GM19240 (cell line): ENCODE results near the gene ZNF777.
A peak's percentile ranks its signal among the peaks of the same experiment; 100 is the strongest.
"Not testable (repeated sequence)": the region's sequence is repeated elsewhere in the genome, so short reads cannot be mapped to it uniquely, and the experiment has no call there.

Source experiments
- DNase-seq: peaks from one replicate; pipeline ENCODE4 v3.0.0; 2011; ENCODE audit warnings: low spot score; ENCODE audit not compliant: insufficient read length

ZNF777 gene

GRCh38 chr7:149455175-149455950 is 5.5 kb downstream of the ZNF777 start:
- DNase-seq, result no peak

DNA sequence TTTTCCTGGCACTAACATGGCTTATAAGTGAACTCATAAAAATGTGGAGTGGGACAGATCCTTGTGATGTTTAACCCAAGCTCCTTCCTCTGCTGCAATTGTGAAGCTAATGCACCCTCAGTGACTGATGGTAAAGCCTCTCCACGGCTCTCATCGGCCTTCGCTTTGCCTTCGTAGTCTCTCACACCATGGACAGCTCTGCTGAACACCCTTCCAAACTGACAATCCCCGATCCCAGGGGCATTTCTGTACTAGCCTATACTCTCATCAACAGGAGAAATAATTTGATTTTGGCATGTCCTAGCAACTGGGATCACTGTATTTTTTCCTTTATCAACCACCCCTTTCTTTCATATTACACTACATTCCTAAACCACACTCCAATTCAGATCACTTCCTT is 6.1 kb downstream of the ZNF777 start:
- no peak for DNase-seq

DNA sequence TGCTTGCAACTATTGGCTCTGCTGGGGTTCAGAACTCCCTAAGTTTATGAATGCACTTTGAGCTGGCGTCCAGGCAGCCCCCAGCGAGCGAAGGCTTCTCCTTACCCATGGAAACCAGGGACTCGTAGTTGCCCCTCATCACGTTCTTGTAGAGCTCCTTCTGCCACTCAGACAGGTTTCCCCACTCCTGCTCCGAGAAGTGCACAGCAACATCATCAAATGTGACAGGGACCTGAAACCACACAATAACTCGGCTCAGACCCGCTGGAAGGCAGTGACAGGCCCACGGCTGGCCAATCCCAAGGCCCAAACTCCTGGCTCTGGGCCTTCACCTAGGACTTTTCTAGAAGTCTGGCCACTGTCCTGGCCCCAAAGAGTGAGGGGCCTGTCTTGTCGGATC is 6.9 kb downstream of the ZNF777 start:
- DNase-seq, result no peak

- DNase-seq, result no peak
Observed at GRCh38 chr7:149450821-149451220, 10.0 kb downstream of the ZNF777 start.

DNA sequence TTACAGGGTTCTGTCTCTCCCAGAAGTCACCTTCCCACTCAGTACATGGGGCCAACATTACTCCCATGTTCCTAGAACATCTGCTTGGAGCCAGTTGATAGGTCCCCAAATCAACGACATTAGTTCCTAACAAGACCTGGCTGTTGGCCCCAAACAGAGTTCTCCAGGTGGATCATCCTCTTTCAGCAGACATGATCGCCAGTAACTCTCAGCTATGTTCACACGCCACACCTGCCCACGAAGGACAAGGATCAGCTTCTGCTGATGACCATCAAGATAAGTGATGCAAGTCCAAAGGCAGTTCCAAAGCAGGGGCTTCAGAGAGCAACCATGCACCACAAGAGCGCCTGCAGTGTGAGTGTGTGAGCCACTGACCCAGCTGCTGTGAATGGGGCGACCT is 11.0 kb downstream of the ZNF777 start:
- DNase-seq, result no peak

- no peak for DNase-seq
Observed at GRCh38 chr7:149448961-149449360, 11.9 kb downstream of the ZNF777 start.

GRCh38 chr7:149446026-149446425 is 14.8 kb downstream of the ZNF777 start:
- not testable (repeated sequence) for DNase-seq

DNA sequence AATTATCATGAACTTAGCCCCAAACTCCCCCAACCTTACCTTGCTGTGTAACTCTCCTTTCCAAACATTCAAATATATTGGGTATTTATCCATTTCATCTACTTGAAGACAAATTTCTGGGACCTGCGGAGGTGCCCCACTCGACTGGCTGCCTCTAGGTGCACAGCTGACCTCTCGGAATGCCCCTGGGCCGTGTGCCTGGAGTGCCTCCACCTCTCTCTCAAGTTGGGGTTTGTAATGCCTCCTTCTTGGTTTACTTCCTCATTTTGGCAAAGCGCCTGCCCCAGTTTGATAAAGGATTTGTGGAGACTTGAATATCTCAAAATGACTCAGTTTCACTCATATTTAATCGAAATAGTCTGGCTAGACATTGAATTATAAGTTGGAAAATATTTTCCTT is 16.6 kb downstream of the ZNF777 start:
- no peak for DNase-seq

DNA sequence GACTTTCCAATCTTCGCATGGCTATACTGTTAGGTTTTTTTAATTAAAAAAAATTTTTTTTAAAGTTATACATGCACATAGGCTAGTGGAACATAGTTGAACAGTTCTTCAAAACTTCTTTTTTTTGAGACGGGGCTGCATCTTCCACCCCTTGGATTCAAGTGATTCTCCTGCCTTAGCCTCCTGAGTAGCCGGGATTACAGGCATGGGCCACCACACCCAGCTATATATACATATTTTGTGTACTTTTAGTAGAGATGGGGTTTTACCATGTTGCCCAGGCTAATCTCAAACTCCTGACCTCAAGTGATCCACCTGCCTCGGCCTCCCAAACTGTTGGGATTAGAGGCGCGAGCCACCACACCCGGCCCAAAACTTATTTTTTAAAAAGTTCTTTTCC is 17.3 kb downstream of the ZNF777 start:
- DNase-seq, result no peak

DNA sequence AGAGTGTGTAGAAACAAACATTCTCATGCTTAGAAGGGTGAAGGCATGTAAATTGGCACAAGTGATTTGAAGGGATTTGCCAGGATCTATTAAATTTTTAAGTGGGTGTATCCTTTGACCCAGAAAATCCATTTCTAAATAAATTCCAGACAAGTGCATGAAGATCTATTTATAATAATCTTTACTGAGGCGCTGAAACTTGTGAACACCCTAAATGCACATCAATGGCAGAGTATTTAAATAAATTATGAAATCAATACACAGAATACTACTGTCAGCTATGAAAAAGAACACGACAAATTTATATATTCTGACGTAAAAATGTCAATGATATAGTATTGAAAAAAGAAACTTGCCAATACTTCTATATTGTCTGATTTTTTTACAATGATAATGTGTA is 17.9 kb downstream of the ZNF777 start:
- no peak for DNase-seq

DNA sequence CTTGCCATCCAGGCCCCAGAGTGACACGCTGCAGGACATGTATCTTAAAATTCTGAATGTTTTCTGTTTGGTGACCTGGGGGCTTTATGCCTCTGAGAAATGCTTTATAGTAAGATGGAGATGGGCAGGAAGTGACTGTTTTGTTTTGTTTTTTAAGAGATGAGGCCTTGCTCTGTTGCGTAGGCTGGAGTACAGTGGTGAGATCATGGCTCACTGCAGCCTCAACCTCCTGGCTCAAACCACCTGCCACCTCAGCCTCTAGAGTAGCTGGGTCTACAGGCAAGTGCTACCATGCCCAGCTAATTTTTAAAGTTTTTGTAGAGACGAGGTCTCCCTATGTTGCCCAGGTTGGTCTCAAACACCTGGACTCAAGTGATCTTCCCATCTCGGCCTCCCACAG is 20.6 kb downstream of the ZNF777 start:
- no peak for DNase-seq

DNA sequence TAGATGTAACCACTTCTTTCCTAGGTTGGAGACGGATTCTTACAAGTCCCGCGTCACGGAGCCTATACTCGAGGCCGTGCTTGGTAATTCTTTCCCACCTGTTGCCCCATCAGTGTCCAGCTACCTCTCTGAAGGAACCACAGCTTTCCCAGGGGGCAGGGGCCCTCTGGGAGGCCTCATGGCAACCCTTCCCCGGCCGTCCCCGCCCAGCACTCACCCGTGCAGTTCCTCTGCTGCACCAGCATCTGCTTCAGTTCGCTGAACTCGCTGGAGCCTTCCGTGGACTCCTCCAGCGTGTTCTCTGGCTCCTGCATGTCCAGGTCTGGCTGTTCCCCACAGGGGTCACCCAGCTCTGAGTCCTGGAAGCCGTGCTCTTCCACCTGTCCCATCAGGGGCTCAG is 24.5 kb downstream of the ZNF777 start:
- no peak for DNase-seq

- no peak for DNase-seq
Observed at GRCh38 chr7:149433124-149433523, 27.7 kb downstream of the ZNF777 start.

GRCh38 chr7:149432121-149432691 is 28.7 kb downstream of the ZNF777 start:
- no peak for DNase-seq

DNA sequence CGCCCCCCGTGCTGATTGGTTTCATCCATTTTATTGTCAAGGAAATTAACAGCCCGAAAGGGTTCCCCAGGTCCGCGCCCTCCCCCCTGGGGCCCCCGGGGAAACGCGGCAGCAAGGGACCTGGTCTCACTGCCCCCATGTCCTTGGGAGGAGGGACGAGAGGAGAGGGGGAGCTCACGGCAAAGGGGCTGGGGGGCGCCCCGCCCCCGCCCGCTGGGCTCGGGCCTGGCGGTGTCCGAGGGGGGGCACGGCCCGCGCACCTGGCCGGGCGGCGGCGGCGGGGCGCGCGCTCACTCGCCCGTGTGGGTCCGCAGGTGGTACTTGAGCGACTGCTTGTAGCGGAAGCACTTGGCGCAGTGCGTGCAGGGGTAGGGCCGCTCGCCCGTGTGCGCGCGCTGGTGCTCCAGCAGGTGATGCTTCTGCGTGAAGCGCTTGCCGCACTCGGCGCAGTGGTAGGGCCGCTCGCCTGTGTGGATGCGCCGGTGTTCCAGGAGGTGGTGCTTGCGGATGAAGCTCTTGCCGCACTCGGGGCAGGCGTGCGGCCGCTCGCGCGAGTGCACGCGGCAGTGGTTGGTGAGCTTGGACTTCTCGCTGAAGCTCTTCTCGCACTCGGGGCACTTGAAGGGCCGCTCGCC is 29.3 kb downstream of the ZNF777 start:
- DNase-seq, result no peak

GRCh38 chr7:149430192-149430591 is 30.7 kb downstream of the ZNF777 start:
- DNase-seq, result no peak

GRCh38 chr7:149427893-149428292 is 33.0 kb downstream of the ZNF777 start:
- no peak for DNase-seq

GRCh38 chr7:149427096-149427680 is 33.7 kb downstream of the ZNF777 start:
- no peak for DNase-seq

GRCh38 chr7:149423449-149424110 is 37.3 kb downstream of the ZNF777 start:
- no peak for DNase-seq

- DNase-seq, result no peak
Observed at GRCh38 chr7:149422914-149423301, 38.0 kb downstream of the ZNF777 start.

DNA sequence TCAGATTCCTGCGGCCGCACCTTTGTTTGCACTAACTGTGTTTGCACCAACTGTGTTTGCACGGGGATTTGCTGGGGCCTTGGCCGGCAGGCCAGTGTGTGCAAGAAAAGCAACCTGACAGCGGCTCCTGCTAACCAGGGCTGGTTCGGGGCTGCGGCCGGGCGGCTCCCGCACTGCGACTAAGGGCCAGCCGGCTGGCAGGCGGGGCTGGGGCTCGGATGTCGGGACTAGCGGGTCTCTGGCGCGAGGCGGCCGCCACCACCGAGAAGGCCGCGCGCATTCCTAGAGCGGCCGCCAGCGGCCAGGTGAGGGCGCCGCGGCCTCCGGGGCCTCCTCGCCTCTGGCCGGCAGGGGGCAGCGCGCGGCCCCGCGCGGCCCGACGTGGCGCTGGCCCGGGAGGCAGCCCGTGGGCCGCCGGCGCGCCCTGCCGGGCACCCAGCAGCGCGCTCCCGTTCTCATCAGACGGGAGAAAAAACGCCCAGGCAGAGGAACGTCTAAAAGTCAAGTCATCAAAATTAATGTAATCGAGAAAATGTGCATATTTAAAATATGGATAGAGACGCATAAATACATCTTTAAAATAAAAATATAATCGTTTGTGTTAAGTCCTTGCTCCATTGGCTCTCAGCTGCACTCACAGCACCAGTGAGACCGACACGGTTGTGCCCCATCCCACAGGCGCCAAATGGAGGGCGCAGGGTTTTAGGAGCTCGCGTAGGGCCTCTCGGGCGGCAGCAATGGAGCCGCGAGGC is 38.5 kb downstream of the ZNF777 start:
- DNase-seq, result peak; percentile 92
